ENCODE results near the gene PDE4D.

Gene PDE4D

GRCh38 chr5:59560553-59560952 lies 333.0 kb downstream of the PDE4D start:
- peaks cover 1 to 2% of the 10 kb centered on the region in 2 donors for H3K9me3 ChIP-seq (replicated peaks in 1 of 2; ENCODE audit: control insufficient read depth in 2 of 2, insufficient read depth in 1 of 2, low read depth in 1 of 2, low read length in 2 of 2)
- H3K4me3 ChIP-seq (ENCODE audit: low read length in 2 of 2), result no peak overlapping the region
- no peak overlapping the region for H3K4me2 ChIP-seq (ENCODE audit: insufficient read depth, low read length, poor library complexity, severe bottlenecking)
- no peak for DNase-seq (ENCODE audit: low spot score)
- no peak overlapping the region for H2BK5ac ChIP-seq (ENCODE audit: low read length)
- H2AK5ac ChIP-seq (ENCODE audit: low read depth, low read length), result no peak overlapping the region
- H2BK15ac ChIP-seq (ENCODE audit: low read length), result no peak overlapping the region
- no peaks in the 10 kb centered on the region for H3K27me3 ChIP-seq (ENCODE audit: control insufficient read depth in 3 of 3, insufficient read depth in 3 of 3, low read depth in 1 of 3, low read length in 3 of 3)
- H3K36me3 ChIP-seq (replicated peaks in 1 of 2; ENCODE audit: control insufficient read depth in 2 of 2, insufficient read depth in 2 of 2, low read length in 2 of 2), result no peaks in the 10 kb centered on the region
- no peak overlapping the region for H3K4ac ChIP-seq (ENCODE audit: low read length)
- no peak overlapping the region for H3K9ac ChIP-seq (ENCODE audit: low read depth, low read length, poor library complexity)
- H3K23ac ChIP-seq (ENCODE audit: low read depth, low read length, poor library complexity), result no peak overlapping the region
- no peak overlapping the region for H3K18ac ChIP-seq (ENCODE audit: low read length)
- WGBS, 2 donors (ENCODE audit: extremely low coverage in 2 of 2, insufficient read length in 2 of 2, insufficient replicate concordance in 1 of 2), result no CpG with 5 or more reads among the region's 2 CpGs
- no peak overlapping the region for H3K27ac ChIP-seq (replicated peaks; ENCODE audit: low read length)
- H2BK120ac ChIP-seq (ENCODE audit: low read depth, low read length), result no peak overlapping the region
- H2AFZ ChIP-seq (ENCODE audit: low read length), result no peak overlapping the region
- peaks cover 8 to 27% of the 10 kb centered on the region in 2 donors for H3K4me1 ChIP-seq (ENCODE audit: control insufficient read depth in 2 of 2, insufficient read depth in 1 of 2, low read depth in 1 of 2, low read length in 2 of 2)
- H3K79me1 ChIP-seq (ENCODE audit: low read depth, low read length), result no peaks in the 10 kb centered on the region
- H2BK12ac ChIP-seq (ENCODE audit: low read length), result no peak overlapping the region
- H4K8ac ChIP-seq (ENCODE audit: low read depth, low read length), result no peak overlapping the region
- H4K91ac ChIP-seq (ENCODE audit: low read depth, low read length, poor library complexity), result no peak overlapping the region
- H3K14ac ChIP-seq (ENCODE audit: low read length), result no peak overlapping the region

- Histone ChIP-seq H3K27me3 (ENCODE audit: control insufficient read depth in 3 of 3, insufficient read depth in 3 of 3, low read depth in 1 of 3, low read length in 3 of 3) (no peaks in the 10 kb centered on the region), H3K14ac (ENCODE audit: low read length) (no peak overlapping the region), H3K27ac (replicated peaks; ENCODE audit: low read length) (no peak overlapping the region), H3K23ac (ENCODE audit: low read depth, low read length, poor library complexity) (no peak overlapping the region), H3K9me3 (replicated peaks in 1 of 2; ENCODE audit: control insufficient read depth in 2 of 2, insufficient read depth in 1 of 2, low read depth in 1 of 2, low read length in 2 of 2) (no peaks in the 10 kb centered on the region), H2BK15ac (ENCODE audit: low read length) (no peak overlapping the region), H4K91ac (ENCODE audit: low read depth, low read length, poor library complexity) (no peak overlapping the region), H3K18ac (ENCODE audit: low read length) (no peak overlapping the region), H2BK120ac (ENCODE audit: low read depth, low read length) (no peak overlapping the region), H3K4me3 (ENCODE audit: low read length in 2 of 2) (no peak overlapping the region), H2BK5ac (ENCODE audit: low read length) (no peak overlapping the region), H2AK5ac (ENCODE audit: low read depth, low read length) (no peak overlapping the region), H3K36me3 (replicated peaks in 1 of 2; ENCODE audit: control insufficient read depth in 2 of 2, insufficient read depth in 2 of 2, low read length in 2 of 2) (no peaks in the 10 kb centered on the region), H4K8ac (ENCODE audit: low read depth, low read length) (no peak overlapping the region), H3K4ac (ENCODE audit: low read length) (no peak overlapping the region), H3K4me2 (ENCODE audit: insufficient read depth, low read length, poor library complexity, severe bottlenecking) (no peak overlapping the region), H3K79me1 (ENCODE audit: low read depth, low read length) (no peaks in the 10 kb centered on the region), H3K9ac (ENCODE audit: low read depth, low read length, poor library complexity) (no peak overlapping the region), H2AFZ (ENCODE audit: low read length) (no peak overlapping the region), H2BK12ac (ENCODE audit: low read length) (no peak overlapping the region), H3K4me1 (ENCODE audit: control insufficient read depth in 2 of 2, insufficient read depth in 1 of 2, low read depth in 1 of 2, low read length in 2 of 2) (peaks cover 9 to 29% of the 10 kb centered on the region in 2 donors)
- DNase-seq (ENCODE audit: low spot score), result no peak
- no CpG with 5 or more reads among the region's 4 CpGs for WGBS, 2 donors (ENCODE audit: extremely low coverage in 2 of 2, insufficient read length in 2 of 2, insufficient replicate concordance in 1 of 2)
Measured at GRCh38 chr5:59559847-59560246, 333.7 kb downstream of the PDE4D start.

GRCh38 chr5:59559323-59559722 lies 334.2 kb downstream of the PDE4D start:
- WGBS, 2 donors (ENCODE audit: extremely low coverage in 2 of 2, insufficient read length in 2 of 2, insufficient replicate concordance in 1 of 2), result no CpG with 5 or more reads among the region's 3 CpGs
- H3K4me1 ChIP-seq (ENCODE audit: control insufficient read depth in 2 of 2, insufficient read depth in 1 of 2, low read depth in 1 of 2, low read length in 2 of 2), result peaks cover 9 to 29% of the 10 kb centered on the region in 2 donors

GRCh38 chr5:59558501-59558900 lies 335.0 kb downstream of the PDE4D start:
- no CpG with 5 or more reads among the region's 1 CpG for WGBS, 2 donors (ENCODE audit: extremely low coverage in 2 of 2, insufficient read length in 2 of 2, insufficient replicate concordance in 1 of 2)
- no peak overlapping the region for H2AK5ac ChIP-seq (ENCODE audit: low read depth, low read length)
- no peak overlapping the region for H3K9ac ChIP-seq (ENCODE audit: low read depth, low read length, poor library complexity)
- no peaks in the 10 kb centered on the region for H3K9me3 ChIP-seq (replicated peaks in 1 of 2; ENCODE audit: control insufficient read depth in 2 of 2, insufficient read depth in 1 of 2, low read depth in 1 of 2, low read length in 2 of 2)
- H4K8ac ChIP-seq (ENCODE audit: low read depth, low read length), result no peak overlapping the region
- H3K14ac ChIP-seq (ENCODE audit: low read length), result no peak overlapping the region
- no peak overlapping the region for H2BK120ac ChIP-seq (ENCODE audit: low read depth, low read length)
- H3K4me1 ChIP-seq (ENCODE audit: control insufficient read depth in 2 of 2, insufficient read depth in 1 of 2, low read depth in 1 of 2, low read length in 2 of 2), result peaks cover 8 to 26% of the 10 kb centered on the region in 2 donors
- H3K4me2 ChIP-seq (ENCODE audit: insufficient read depth, low read length, poor library complexity, severe bottlenecking), result no peak overlapping the region
- H3K27me3 ChIP-seq (ENCODE audit: control insufficient read depth in 3 of 3, insufficient read depth in 3 of 3, low read depth in 1 of 3, low read length in 3 of 3), result no peaks in the 10 kb centered on the region
- no peak overlapping the region for H2AFZ ChIP-seq (ENCODE audit: low read length)
- no peak overlapping the region for H3K18ac ChIP-seq (ENCODE audit: low read length)
- no peak overlapping the region for H2BK15ac ChIP-seq (ENCODE audit: low read length)
- H2BK5ac ChIP-seq (ENCODE audit: low read length), result no peak overlapping the region
- H2BK12ac ChIP-seq (ENCODE audit: low read length), result no peak overlapping the region
- H3K36me3 ChIP-seq (replicated peaks in 1 of 2; ENCODE audit: control insufficient read depth in 2 of 2, insufficient read depth in 2 of 2, low read length in 2 of 2), result no peaks in the 10 kb centered on the region
- no peak overlapping the region for H3K4me3 ChIP-seq (ENCODE audit: low read length in 2 of 2)
- H4K91ac ChIP-seq (ENCODE audit: low read depth, low read length, poor library complexity), result no peak overlapping the region
- H3K79me1 ChIP-seq (ENCODE audit: low read depth, low read length), result no peaks in the 10 kb centered on the region
- H3K4ac ChIP-seq (ENCODE audit: low read length), result no peak overlapping the region
- no peak for DNase-seq (ENCODE audit: low spot score)
- H3K27ac ChIP-seq (replicated peaks; ENCODE audit: low read length), result no peak overlapping the region
- H3K23ac ChIP-seq (ENCODE audit: low read depth, low read length, poor library complexity), result no peak overlapping the region

More at GRCh38 chr5:59559323-59559722, 334.2 kb downstream of the PDE4D start:
- Histone ChIP-seq H3K9ac (ENCODE audit: low read depth, low read length, poor library complexity) (no peak overlapping the region), H3K9me3 (replicated peaks in 1 of 2; ENCODE audit: control insufficient read depth in 2 of 2, insufficient read depth in 1 of 2, low read depth in 1 of 2, low read length in 2 of 2) (no peaks in the 10 kb centered on the region), H4K8ac (ENCODE audit: low read depth, low read length) (no peak overlapping the region), H2AFZ (ENCODE audit: low read length) (no peak overlapping the region), H3K27ac (replicated peaks; ENCODE audit: low read length) (no peak overlapping the region), H3K79me1 (ENCODE audit: low read depth, low read length) (no peaks in the 10 kb centered on the region), H3K4me2 (ENCODE audit: insufficient read depth, low read length, poor library complexity, severe bottlenecking) (no peak overlapping the region), H3K14ac (ENCODE audit: low read length) (no peak overlapping the region), H3K4ac (ENCODE audit: low read length) (no peak overlapping the region), H4K91ac (ENCODE audit: low read depth, low read length, poor library complexity) (no peak overlapping the region), H2BK120ac (ENCODE audit: low read depth, low read length) (no peak overlapping the region), H2BK12ac (ENCODE audit: low read length) (no peak overlapping the region), H2BK5ac (ENCODE audit: low read length) (no peak overlapping the region), H2AK5ac (ENCODE audit: low read depth, low read length) (no peak overlapping the region), H3K23ac (ENCODE audit: low read depth, low read length, poor library complexity) (no peak overlapping the region), H3K4me3 (ENCODE audit: low read length in 2 of 2) (no peak overlapping the region), H3K18ac (ENCODE audit: low read length) (no peak overlapping the region), H2BK15ac (ENCODE audit: low read length) (no peak overlapping the region), H3K36me3 (replicated peaks in 1 of 2; ENCODE audit: control insufficient read depth in 2 of 2, insufficient read depth in 2 of 2, low read length in 2 of 2) (no peaks in the 10 kb centered on the region), H3K27me3 (ENCODE audit: control insufficient read depth in 3 of 3, insufficient read depth in 3 of 3, low read depth in 1 of 3, low read length in 3 of 3) (no peaks in the 10 kb centered on the region)
- no peak for DNase-seq (ENCODE audit: low spot score)
